ENCODE results near the gene LOXL1. TPM values are rescaled to one million over a fixed set of nuclear protein-coding genes. Genes with fewer than 3 reads are reported as not detected.

LOXL1 gene
- total and polyA plus RNA-seq, 2 donors (not counting 1 experiment from before 2014, with no cell fraction given): 65.6 to 163 TPM

- H3K4me1 ChIP-seq (ENCODE audit: control insufficient read depth, extremely low read depth, insufficient read depth, low read length): peaks cover 8% of the 10 kb centered on the region
These were observed 33.6 kb upstream of the LOXL1 start for GRCh38 chr15:73892446-73893226.

GRCh38 chr15:73894133-73894814 lies 32.0 kb upstream of the LOXL1 start:
- peaks cover 15% of the 10 kb centered on the region for H3K4me1 ChIP-seq (ENCODE audit: control insufficient read depth, extremely low read depth, insufficient read depth, low read length)
- no peak overlapping the region for H3K27ac ChIP-seq (ENCODE audit: insufficient read depth, low read length)
- H3K79me2 ChIP-seq (ENCODE audit: control insufficient read depth, insufficient read depth, low read length): no peaks in the 10 kb centered on the region
- H2AFZ ChIP-seq (ENCODE audit: low read length): no peak overlapping the region
- H3K36me3 ChIP-seq (ENCODE audit: control insufficient read depth, insufficient read depth, low read length): no peaks in the 10 kb centered on the region
- H3K4me3 ChIP-seq (replicated peaks in 1 of 4; ENCODE audit: control extremely low read depth in 1 of 4, insufficient read depth in 1 of 4, low read depth in 3 of 4, low read length in 4 of 4): no peak overlapping the region
- H3K9ac ChIP-seq (ENCODE audit: insufficient read depth, low read length): no peak overlapping the region
- H3K4me2 ChIP-seq (ENCODE audit: extremely low read depth, insufficient read depth, low read length): no peak overlapping the region
- no peaks in the 10 kb centered on the region for H4K20me1 ChIP-seq (ENCODE audit: control insufficient read depth, extremely low read depth, insufficient read depth, low read length)
- no peaks in the 10 kb centered on the region for H3K9me3 ChIP-seq (ENCODE audit: control insufficient read depth, insufficient read depth, low read depth, low read length)
- DNase-seq (ENCODE audit: low read depth in 2 of 2): no peak
- peaks cover 8% of the 10 kb centered on the region for H3K27me3 ChIP-seq (ENCODE audit: control insufficient read depth, insufficient read depth, low read length)
- TF ChIP-seq CTCF (conservative IDR thresholded peaks at IDR 0.05 in 1 of 2, IDR thresholded peaks at IDR 0.05 in 1 of 2; ENCODE audit: low read depth in 1 of 2, low read length in 2 of 2): no peak

More at GRCh38 chr15:73892446-73893226, 33.6 kb upstream of the LOXL1 start:
- DNase-seq (ENCODE audit: low read depth in 2 of 2): no peak
- peaks cover 8% of the 10 kb centered on the region for H3K27me3 ChIP-seq (ENCODE audit: control insufficient read depth, insufficient read depth, low read length)
- H2AFZ ChIP-seq (ENCODE audit: low read length): no peak overlapping the region
- no peak overlapping the region for H3K27ac ChIP-seq (ENCODE audit: insufficient read depth, low read length)
- no peak overlapping the region for H3K9ac ChIP-seq (ENCODE audit: insufficient read depth, low read length)
- H3K4me2 ChIP-seq (ENCODE audit: extremely low read depth, insufficient read depth, low read length): no peak overlapping the region
- no peaks in the 10 kb centered on the region for H3K36me3 ChIP-seq (ENCODE audit: control insufficient read depth, insufficient read depth, low read length)
- no peaks in the 10 kb centered on the region for H3K79me2 ChIP-seq (ENCODE audit: control insufficient read depth, insufficient read depth, low read length)
- no peaks in the 10 kb centered on the region for H4K20me1 ChIP-seq (ENCODE audit: control insufficient read depth, extremely low read depth, insufficient read depth, low read length)
- no peak overlapping the region for H3K4me3 ChIP-seq (replicated peaks in 1 of 4; ENCODE audit: control extremely low read depth in 1 of 4, insufficient read depth in 1 of 4, low read depth in 3 of 4, low read length in 4 of 4)
- H3K9me3 ChIP-seq (ENCODE audit: control insufficient read depth, insufficient read depth, low read depth, low read length): no peaks in the 10 kb centered on the region
- no peak for TF ChIP-seq CTCF (conservative IDR thresholded peaks at IDR 0.05 in 1 of 2, IDR thresholded peaks at IDR 0.05 in 1 of 2; ENCODE audit: low read depth in 1 of 2, low read length in 2 of 2)
- TF ChIP-seq EZH2 (IDR thresholded peaks at IDR 0.05; ENCODE audit: low read length, missing control alignments): no peak

GRCh38 chr15:73897441-73898261 lies 28.6 kb upstream of the LOXL1 start:
- no peak overlapping the region for H3K4me3 ChIP-seq (replicated peaks in 1 of 4; ENCODE audit: control extremely low read depth in 1 of 4, insufficient read depth in 1 of 4, low read depth in 3 of 4, low read length in 4 of 4)
- no peaks in the 10 kb centered on the region for H4K20me1 ChIP-seq (ENCODE audit: control insufficient read depth, extremely low read depth, insufficient read depth, low read length)
- H3K4me2 ChIP-seq (ENCODE audit: extremely low read depth, insufficient read depth, low read length): peak overlapping the region; percentile 51
- H3K27ac ChIP-seq (ENCODE audit: insufficient read depth, low read length): peak overlapping the region; percentile 69
- peak; percentile 75 to 95 for DNase-seq (ENCODE audit: low read depth in 2 of 2)
- H3K4me1 ChIP-seq (ENCODE audit: control insufficient read depth, extremely low read depth, insufficient read depth, low read length): peaks cover 15% of the 10 kb centered on the region
- no peaks in the 10 kb centered on the region for H3K27me3 ChIP-seq (ENCODE audit: control insufficient read depth, insufficient read depth, low read length)
- H3K9me3 ChIP-seq (ENCODE audit: control insufficient read depth, insufficient read depth, low read depth, low read length): no peaks in the 10 kb centered on the region
- no peaks in the 10 kb centered on the region for H3K36me3 ChIP-seq (ENCODE audit: control insufficient read depth, insufficient read depth, low read length)
- no peak overlapping the region for H3K9ac ChIP-seq (ENCODE audit: insufficient read depth, low read length)
- no peak for TF ChIP-seq EZH2 (IDR thresholded peaks at IDR 0.05; ENCODE audit: low read length, missing control alignments)
- TF ChIP-seq CTCF (conservative IDR thresholded peaks at IDR 0.05 in 1 of 2, IDR thresholded peaks at IDR 0.05 in 1 of 2; ENCODE audit: low read depth in 1 of 2, low read length in 2 of 2): peak; percentile 84 to 95
- H2AFZ ChIP-seq (ENCODE audit: low read length): peak overlapping the region; percentile 64
- no peaks in the 10 kb centered on the region for H3K79me2 ChIP-seq (ENCODE audit: control insufficient read depth, insufficient read depth, low read length)
